GM18498 (cell line): ENCODE measurements around the gene NRG2.

Experiments
- ATAC-seq: cut with Tn5 transposase; IDR thresholded peaks from one replicate; pipeline ENCODE4 v1.9.1; 2021; ENCODE audit warnings: mild to moderate bottlenecking, moderate library complexity; ENCODE audit not compliant: unreplicated experiment

Gene NRG2

GRCh38 chr5:140041492-140042392 is 1.4 kb downstream of the NRG2 start:
- no peak for ATAC-seq

GRCh38 chr5:140041099-140041491 is 2.0 kb downstream of the NRG2 start:
- no peak for ATAC-seq

- no peak for ATAC-seq
Observed at GRCh38 chr5:140040358-140040757, 2.7 kb downstream of the NRG2 start.

GRCh38 chr5:140039561-140039960 is 3.5 kb downstream of the NRG2 start:
- ATAC-seq = peak; percentile 30

- peak; percentile 33 for ATAC-seq
Observed at GRCh38 chr5:140038373-140038957, 4.6 kb downstream of the NRG2 start.

GRCh38 chr5:140037012-140037411 is 6.1 kb downstream of the NRG2 start:
- ATAC-seq = no peak

GRCh38 chr5:140035881-140036280 is 7.2 kb downstream of the NRG2 start:
- no peak for ATAC-seq

GRCh38 chr5:140033037-140033760 is 9.9 kb downstream of the NRG2 start:
- no peak for ATAC-seq

- no peak for ATAC-seq
Observed at GRCh38 chr5:140032296-140032695, 10.8 kb downstream of the NRG2 start.

GRCh38 chr5:140027807-140028206 is 15.3 kb downstream of the NRG2 start:
- no peak for ATAC-seq

GRCh38 chr5:140025736-140026135 is 17.4 kb downstream of the NRG2 start:
- no peak for ATAC-seq

- no peak for ATAC-seq
Observed at GRCh38 chr5:140024928-140025327, 18.2 kb downstream of the NRG2 start.

- no peak for ATAC-seq
Observed at GRCh38 chr5:140023611-140024191, 19.4 kb downstream of the NRG2 start.

GRCh38 chr5:140020601-140021177 is 22.4 kb downstream of the NRG2 start:
- no peak for ATAC-seq

GRCh38 chr5:140018920-140019644 is 24.0 kb downstream of the NRG2 start:
- ATAC-seq = no peak

- ATAC-seq = no peak
Observed at GRCh38 chr5:140018517-140018916, 24.6 kb downstream of the NRG2 start.

- no peak for ATAC-seq
Observed at GRCh38 chr5:140018096-140018481, 25.0 kb downstream of the NRG2 start.

GRCh38 chr5:140017397-140018095 is 25.6 kb downstream of the NRG2 start:
- ATAC-seq = no peak

- no peak for ATAC-seq
Observed at GRCh38 chr5:140015706-140016105, 27.4 kb downstream of the NRG2 start.

- no peak for ATAC-seq
Observed at GRCh38 chr5:140014751-140015150, 28.3 kb downstream of the NRG2 start.
